Right hindlimb (tissue), 1 donor: Measurements from ENCODE around the gene PRLH.

Source experiments
- DNase-seq: peaks from one replicate; pipeline ENCODE4 v3.0.0-alpha.2; 2018

The PRLH gene

DNA sequence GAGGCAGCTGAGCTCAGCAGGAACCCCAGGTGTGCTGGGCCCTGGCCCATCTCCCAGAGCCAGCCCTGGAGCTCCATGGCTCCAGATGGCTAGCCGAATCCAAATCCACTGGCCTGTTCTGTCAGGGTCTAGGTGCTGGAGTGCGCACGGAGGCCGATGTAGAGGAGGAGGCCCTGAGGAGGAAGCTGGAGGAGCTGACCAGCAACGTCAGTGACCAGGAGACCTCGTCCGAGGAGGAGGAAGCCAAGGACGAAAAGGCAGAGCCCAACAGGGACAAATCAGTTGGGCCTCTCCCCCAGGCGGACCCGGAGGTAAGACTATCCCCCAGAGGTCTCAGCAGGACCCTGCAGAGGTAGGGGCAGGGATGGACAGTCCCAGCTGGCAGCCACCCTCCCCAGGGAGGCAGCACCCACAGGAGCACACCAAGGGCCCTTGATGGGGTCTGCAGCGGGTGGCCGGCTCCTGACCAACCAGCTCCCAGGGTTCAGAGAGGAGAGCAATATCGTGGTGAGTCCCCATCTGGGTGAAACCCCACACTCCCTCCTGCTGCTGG, 26.1 kb upstream of the PRLH start:
- no peak for DNase-seq

DNA sequence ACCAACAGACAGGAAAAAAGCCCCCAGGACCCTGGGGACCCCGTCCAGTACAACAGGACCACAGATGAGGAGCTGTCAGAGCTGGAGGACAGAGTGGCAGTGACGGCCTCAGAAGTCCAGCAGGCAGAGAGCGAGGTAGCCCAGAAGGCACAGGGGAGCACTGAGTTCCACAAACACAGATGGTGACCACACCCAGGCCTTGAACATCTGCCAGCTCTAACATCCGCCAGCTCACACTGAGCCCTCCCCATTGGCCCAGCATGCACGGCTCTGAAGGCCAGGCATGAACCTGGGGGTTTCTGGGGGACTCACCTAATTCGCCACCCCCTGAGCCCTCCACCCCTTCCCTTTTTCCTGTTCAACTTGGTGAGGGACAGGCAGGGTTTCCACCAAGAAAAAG, 25.6 kb upstream of the PRLH start:
- peak; percentile 78 for DNase-seq

DNA sequence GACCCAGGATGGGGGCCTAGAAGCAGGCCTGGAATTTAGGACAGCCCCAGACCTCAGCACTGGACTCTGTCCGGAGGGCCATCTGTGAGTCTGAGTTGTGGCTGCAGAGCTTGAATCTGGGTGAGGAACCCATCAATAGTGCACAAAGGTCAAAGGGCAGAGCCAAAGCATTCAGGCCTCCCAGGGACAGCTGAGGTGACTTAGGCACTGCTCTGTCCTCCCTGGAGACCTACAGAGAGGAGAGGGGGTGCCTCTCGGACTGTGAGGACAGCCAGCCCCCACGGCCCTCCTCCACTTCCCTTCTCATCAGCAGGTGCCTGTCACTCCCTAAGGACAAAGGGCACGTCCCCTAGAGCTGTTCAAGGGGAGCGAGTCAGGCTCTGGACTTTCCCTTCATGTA, 25.1 kb upstream of the PRLH start:
- DNase-seq, result no peak

DNA sequence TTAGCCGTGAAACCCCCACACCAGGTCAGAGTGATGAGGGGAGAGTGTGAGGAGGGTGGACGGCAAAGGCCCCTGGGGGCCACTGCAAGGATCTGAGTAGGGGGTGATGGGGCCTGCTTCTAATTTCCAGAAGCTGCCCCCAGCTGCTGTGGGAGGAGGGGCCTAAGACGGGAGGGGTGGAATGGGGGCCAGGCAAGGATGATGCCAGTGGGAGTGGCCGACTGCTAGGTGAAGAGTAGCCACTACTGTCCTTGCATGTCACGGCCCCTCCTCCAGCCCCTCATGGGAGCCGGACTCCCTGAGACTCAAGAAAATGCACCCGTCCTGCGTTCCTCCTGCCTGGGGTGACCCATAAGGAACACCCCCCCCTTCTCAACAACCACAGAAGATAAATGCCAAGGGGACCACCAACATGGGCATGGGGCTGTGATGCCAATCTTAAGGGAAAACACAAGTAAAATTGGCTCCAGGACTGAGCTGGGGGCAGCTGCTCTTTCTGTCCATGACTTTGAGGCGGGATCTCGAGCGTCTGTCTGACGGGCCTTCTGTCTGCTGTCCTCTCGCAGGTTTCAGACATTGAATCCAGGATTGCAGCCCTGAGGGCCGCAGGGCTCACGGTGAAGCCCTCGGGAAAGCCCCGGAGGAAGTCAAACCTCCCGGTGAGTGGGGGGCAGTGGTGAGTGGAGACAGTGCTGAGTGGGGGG, 24.2 kb upstream of the PRLH start:
- no peak for DNase-seq

DNA sequence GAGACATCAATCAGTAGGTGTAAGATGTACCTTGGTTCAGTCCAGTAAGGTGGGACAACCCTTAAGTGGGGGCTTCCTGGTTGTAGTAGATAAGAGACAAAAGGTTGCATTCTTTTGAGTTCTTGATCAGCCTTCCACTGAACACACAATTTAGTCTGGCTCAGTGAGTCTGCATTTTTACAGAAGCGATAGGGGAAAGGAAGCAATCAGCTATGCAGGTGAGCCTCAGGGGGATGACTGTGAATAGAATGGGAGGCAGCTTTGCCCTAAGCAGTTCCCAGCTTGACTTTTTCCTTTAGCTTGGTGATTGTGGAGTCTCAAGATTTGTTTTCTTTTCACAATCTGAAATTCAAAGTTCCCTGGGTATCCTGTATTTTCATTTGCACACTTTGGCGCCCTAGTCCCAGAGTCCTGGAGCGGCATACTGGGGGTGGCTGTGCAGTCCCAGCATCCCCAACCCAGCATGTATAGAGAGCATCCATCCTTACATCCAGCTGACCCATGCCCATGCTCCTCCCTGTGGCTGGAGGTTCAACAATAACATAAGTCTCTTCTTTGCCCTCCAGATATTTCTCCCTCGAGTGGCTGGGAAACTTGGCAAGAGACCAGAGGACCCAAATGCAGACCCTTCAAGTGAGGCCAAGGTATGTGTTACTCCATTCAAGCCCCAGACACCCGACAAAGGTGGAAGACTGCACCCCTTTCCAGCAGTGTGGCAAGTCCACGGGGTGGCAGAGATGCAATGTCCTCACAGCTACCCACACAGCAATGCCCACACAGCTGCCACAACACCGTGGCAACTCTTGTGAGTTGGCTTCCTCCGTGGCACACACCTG, 20.1 kb upstream of the PRLH start:
- no peak for DNase-seq

DNA sequence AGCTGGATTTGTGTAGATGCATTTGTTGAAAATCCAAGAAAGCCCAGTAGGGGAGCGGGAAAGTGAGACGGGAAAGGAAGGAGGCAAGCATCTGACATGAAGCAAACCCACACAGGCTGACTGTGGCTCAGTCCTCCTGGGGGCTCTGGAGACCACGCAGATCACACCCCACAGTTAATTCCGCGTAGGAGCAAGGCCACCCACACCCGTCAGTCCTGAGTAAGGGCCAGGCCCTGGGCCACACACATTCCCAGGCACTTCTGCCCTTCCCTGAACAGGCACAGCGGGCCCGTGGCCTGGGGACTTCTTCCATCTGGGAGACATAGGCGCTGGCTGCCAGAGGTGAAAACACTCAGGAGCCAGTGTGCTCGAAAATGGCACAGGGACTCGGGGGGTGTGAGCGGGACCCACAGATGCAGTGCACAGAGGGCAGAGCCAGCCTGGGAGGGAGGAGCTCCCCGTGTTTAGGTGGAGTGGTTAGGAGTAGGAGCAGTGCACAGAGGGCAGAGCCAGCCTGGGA, 19.4 kb upstream of the PRLH start:
- no peak for DNase-seq

DNA sequence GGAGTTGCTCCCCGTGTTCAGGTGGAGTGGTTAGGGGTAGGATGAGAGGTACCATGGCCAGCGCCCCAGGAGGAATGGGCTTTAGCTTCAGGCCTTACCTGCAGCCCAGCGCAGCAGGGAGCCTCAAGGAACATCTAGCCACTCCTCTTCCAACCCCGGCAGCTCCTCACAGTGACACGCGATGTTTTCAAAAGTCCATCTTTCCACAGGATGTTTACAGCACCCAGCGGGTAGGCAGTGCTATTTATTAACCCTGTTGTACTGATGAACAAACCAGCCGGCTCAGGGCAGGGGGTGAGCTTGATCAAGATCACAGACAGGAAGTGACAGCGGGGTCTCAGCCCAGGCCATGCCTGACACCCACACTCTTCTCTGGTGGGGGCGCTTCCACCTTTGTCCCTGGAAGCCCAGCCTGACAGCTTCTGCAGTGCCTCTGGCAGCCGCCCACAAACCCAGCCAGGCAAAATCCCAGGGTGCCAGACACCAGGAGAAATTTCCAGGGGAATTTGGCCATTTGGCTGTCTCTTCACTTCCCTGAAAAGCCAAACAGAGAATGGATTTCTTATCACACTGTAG, 18.4 kb upstream of the PRLH start:
- no peak for DNase-seq

DNA sequence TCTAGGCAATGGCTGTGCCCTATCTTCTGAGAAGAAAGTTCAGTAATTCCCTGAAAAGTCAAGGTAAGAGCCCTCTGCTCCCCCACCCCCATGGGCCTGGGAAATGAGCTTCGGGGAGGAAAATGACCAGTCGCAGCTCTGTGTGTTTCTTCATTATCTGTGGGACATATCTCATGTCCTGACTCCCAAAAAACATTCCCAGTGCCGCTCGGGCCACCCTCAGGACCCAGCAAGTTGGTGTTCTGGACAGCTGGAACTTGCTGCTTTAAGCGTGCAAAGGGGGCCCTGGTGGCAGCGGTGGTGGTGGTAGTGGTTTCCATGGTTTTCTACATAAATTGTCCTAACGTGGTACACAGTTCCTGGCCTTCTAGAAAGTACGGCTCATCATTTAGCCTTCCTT, 17.2 kb upstream of the PRLH start:
- DNase-seq, result no peak

DNA sequence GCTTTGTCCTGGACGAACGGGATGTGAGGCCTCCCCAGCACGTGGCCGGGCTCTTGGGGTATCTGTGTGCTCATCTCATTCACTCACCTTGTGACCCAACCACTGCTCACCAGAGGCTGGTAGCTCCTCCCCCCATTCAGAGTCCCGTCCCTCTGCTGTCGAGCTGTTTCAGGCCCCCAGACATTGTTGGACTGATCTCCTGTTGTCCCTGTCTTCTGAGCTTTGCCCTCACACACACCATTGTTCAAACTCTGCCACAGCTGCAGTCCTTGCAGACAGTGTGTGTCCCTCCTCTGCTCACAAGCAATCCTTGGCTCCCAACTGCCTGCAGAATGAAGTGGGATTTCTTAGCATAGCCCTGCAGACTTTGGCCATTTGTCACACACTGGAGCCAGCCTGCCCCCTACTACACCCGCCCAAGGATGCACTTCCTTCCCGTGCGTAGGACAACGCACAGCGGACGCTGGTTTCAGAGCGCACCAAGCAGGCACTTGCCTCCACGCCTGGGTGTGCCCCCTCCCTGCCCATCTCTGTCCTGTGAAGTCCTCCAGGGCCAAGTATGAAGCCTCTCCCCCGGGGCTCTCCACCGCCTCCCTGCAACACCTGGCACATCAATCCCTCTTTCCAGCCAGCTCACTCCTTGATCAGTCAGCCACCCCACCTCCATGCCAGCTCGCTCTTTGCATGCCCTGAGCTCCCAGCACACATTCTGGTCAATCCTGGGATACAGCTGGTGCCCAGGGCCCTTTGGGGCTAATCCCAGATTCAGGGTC, 16.5 kb upstream of the PRLH start:
- DNase-seq, result no peak

DNA sequence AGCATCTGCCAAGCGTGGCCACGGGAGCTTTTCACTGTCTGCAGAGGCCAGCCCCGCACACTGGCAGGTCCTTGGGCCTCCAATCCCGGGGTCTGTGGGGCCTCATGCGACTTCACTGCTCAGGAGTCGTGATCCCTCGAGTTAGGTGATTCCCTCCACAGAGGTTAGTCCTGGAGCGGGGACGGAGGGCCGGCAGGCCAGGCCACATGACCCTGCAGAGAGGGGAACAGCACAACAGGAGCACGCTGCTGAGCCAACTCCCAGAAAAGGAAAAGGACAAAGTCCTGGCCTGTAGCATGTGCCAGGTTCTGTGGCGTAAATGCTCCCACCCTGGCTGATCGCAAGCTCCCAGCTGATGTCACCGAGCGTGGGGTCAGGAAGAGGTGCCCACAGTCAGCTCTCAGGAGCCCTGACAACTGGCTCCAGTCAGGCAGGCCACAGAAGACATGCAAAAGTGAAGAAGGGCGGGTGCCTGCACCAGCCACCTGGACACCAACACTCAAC, 15.3 kb upstream of the PRLH start:
- no peak for DNase-seq

DNA sequence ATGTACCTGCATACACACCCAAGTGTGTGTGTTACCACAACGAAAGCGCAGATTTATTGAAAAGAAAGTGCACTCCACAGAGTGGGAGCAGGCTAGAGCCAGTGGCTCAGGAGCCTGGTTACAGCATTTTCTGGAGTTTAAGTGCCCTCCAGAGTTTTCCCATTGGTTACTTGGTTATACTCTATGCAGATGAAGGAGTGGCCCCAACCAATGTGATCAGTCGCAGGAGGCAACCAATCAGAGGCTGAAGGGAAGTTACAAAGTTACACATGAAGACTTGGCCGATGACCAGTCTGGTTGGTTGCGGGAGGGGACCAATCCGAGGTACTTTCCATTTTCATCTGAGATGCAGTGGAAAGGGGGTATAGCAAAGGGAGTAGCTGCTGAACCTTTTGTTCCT, 13.5 kb upstream of the PRLH start:
- DNase-seq, result no peak

DNA sequence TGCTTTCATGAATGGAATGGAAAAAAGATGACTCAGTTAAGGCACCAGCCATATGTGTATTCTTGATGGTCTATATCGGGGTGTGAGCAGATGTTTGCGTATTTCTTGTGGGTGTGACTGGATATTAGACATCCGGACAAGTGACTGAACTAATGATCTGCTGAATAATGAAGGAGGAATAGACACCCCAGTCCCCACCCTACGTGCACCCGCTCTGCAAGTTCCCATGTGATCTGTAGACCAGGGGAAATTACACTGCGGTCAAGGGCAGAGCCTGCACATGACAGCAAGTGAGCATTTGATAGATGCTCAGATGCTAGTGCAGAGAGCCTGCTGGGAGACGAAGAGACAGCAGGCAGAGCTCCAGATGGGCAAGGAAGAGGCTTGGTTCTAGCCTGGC, 12.4 kb upstream of the PRLH start:
- no peak for DNase-seq

DNA sequence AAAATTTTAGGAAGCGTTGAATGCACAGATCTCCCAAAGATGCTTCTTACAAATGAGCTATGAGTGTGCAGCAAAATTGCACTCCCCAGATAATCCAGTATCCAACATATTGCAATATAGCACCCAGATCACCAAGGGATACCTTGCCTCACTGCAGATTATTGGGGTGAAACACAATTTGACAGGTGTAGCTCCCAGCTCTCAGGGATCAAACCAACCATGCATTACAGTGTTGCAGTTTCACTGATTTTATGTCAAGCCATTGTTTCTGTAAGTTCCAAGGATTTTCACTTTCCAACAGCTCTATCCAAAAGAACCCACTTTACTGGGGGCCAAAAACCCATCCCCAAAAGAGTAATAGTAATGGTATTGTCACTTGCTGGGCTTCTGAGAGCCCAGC, 10.8 kb upstream of the PRLH start:
- DNase-seq, result no peak

DNA sequence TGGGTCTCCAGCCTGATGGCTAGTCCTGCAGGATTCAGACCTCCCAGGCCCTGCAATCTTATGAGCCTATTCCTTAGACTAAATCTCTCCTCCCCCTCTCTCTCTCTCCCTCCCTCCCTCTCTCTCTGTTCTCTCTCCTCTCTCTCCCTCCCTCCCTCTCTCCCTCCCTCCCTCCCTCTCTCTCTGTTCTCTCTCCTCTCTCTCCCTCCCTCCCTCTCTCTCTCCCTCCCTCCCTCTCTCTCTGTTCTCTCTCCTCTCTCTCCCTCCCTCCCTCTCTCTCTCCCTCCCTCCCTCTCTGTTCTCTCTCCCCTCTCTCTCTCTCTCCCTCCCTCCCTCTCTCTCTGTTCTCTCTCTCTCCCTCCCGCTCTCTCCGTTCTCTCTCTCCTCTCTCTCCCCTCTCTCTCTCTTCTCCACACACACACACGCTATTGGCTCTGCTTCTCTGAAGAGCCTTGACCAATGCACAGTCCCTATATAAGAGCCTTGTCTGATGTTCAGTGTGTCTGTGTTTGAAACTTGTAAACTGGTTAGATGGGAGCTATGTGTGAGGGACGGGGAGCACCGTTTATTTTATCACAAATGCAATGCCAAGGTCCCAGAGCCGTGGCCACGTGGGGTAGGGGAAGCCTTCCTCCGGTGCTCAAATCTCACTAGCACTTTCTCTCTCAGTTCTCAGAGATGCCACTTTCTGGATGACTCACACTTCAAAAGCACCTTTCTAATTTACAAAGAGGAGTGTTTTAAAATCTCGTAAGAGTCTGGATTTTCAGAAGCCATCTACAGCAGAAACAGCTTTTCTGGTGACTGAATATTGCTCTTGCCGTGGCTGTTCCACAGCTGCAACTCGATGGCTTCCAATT, 9.4 kb upstream of the PRLH start:
- no peak for DNase-seq

DNA sequence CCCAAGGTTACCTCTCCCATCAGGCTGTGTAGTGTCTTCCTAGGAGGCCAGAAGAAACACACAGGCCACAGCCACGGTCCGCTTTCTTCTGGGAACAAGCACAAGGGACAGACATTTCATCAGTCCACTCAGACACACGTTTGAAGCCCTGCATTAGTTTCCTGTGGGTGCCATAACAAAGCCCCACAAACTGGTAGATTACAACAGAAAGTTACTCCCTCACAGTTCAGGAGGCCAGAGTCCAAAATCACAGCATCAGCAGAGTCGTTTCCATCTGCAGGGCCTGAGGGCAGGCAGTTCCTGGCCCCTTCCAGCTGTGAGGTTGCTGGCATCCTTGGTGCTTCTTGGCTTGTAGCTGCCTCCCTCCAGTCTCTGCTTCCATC, 8.8 kb upstream of the PRLH start:
- DNase-seq, result no peak

DNA sequence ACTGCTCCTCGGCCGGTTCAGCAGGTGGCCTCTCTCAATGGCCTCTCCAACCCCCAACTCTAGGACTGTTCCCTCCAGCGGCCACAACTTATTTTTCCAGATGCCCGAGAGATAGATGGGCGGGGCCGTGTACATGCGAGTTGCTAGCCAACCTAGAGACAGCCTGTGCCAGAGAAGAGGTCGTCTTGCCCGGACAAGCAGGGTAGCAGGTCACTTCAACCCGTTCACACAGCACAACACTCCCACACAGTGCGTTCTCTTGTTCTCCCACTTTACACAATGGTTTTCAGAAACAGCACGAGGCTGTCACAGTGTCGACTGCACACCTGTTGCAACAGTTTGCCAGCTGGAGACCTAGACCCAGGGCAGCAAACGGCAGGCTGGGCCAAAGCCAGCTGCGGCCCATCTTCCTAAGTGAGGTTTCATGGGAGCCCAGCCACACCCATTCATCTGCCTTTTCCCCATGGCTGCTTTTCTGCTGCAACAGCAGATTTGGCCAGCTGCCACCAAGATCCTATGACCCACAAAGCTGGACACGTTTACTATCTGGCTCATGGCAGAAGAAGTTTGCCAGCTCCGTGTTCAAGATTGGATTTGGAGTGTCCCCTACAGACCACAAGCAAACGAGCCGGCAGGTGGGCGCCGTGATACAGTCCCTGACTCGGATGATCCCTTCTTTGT, 7.3 kb upstream of the PRLH start:
- peak; percentile 67 for DNase-seq

DNA sequence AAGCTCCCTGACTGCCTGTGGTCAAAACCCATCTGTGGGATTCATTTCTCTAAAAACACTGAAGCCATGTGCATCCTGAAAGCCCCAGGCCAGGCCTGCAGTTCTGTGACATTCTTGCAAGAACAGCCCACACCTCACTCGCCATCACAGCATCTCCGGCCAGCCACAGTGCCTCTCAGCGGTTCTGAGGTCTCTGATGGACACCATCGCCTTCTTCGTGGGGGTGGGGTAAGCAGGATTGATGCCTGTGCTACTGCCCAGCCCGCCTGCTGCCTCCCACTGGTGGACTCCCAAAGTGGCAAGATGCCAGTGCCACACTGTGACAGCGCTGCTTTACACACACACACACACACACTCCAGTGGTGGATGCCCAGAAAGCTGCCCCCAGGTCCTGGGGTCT, 5.2 kb upstream of the PRLH start:
- DNase-seq, result no peak

DNA sequence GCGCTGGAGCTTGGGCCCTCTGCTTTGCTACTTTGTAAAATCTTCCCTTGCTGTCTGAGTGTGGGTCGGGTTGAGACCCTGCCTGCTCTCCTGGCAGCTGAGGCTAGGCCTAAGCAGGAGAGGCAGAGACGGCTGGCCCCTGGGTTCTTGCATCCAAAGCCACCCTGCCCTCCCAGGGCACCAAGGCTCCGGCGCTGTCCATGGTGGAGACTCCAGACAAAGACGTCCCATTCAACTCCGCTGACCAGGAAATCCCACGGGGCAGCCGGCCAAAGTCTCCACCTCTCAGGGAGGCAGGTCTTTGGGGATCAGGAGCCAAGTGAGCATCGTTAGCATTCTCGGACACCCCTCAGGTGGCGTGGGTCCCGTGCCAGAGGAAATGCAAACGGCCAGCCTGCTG, 2.6 kb upstream of the PRLH start:
- DNase-seq, result no peak

DNA sequence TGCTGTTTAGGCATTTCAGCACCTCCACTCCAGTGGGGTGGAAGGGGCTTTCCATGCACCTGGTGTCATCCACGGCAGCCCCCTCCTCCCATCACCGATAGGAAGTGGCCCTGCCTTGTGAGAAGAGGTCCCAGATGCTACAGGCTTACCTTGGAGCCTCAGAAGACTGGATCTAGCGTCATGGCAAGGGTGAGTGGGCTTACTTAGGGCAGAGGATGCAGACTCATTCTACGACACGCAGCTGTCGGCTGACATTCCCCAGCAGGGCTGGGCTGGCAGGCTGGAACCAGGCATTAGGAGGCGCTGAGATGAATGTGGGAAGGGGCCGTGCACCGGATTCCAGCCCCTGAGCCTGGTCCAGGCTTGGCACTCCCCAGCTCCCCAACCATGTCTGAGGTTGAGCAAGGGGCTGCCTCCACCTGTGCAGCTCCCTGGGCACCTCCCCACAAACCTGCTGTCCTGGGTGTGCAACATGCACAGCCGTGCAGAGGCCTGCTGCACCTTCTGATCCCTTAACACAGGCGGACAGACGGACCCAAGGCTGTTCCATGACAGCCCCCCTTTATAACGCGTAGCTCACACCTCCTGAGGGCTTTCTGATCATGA, 1.7 kb upstream of the PRLH start:
- no peak for DNase-seq

DNA sequence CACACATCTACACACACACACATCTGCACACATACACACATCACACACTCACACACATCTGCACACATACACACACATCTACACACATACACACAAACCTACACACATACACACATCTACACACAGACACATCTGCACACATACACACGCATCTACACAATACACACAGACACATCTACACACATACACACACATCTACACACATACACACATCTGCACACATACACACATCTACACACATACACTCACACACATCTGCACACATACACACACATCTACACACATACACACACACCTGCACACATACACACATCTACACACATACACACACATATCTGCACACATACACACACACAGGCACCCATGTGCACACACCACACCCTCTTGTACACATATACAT, 400 bp upstream of the PRLH start:
- DNase-seq, result no peak
